Measurements from ENCODE around the gene POLG2.
"Not testable (repeated sequence)": the region's sequence is repeated elsewhere in the genome, so short reads cannot be mapped to it uniquely, and the experiment has no call there.

The POLG2 gene

DNA sequence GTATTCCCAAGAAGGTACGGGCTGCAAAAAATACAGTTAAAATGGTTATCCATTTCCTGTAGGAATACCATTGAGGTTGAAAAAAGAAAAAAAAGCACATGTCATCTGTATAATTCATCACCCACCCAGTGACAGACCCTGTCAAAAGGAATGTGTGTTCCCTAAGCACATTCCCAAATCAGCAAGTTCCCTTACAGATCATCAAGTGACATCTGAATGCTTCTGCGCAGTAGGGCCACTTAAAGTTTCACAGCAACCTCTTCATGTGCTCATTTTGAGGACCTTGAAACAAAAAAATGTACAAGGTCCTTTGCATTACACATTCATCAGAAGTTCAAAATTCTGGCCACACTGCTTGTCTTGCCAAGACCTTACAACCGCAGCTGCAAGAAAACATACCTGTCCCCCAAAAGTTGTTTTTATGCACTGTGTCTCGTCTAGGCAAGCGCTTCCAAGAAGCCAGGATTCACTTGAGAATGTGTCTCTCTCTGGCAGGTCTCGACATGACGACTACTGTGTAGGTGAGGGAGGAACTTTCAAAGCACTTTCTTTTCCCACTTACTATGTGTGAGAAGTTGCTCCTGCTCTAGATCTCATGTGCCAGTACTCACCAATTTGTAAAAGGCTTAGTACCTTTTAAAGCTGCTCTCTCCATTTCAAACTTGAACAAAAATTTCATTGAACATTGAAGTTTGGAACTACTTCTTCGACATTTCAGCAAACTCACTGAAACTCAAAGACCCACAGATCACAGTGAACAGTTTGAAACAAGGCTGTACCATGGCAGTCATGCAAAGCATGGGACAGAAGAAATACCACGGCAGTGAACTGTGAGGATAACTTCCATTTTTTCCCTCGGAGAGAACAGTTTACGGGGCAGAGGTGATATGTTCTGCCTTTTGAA is 4.3 kb upstream of the POLG2 start:
- peaks cover 79% of the 10 kb centered on the region for H3K36me3 ChIP-seq (ENCODE audit: insufficient read depth, insufficient read length, low read length)
- no peaks in the 10 kb centered on the region for H3K9me3 ChIP-seq (ENCODE audit: insufficient read depth, low read length)
- H3K4me1 ChIP-seq (ENCODE audit: insufficient read depth, insufficient read length) = no peaks in the 10 kb centered on the region
- no peaks in the 10 kb centered on the region for H3K27me3 ChIP-seq (ENCODE audit: insufficient read depth, insufficient read length)
- TF ChIP-seq SUZ12 (IDR thresholded peaks at IDR 0.05; ENCODE audit: extremely low read depth, insufficient read depth, insufficient read length) (no peak), ZNF274 (IDR thresholded peaks at IDR 0.05; ENCODE audit: low read depth, low read length) (no peak), YY1 (IDR thresholded peaks at IDR 0.05; ENCODE audit: insufficient read depth, insufficient read length) (no peak)
- H3K4me3 ChIP-seq (ENCODE audit: insufficient read length, low read depth) = no peak overlapping the region
- H3K9ac ChIP-seq (ENCODE audit: insufficient read length, low read depth) = no peak overlapping the region
- no peak for DNase-seq (ENCODE audit: low read depth, low spot score)

DNA sequence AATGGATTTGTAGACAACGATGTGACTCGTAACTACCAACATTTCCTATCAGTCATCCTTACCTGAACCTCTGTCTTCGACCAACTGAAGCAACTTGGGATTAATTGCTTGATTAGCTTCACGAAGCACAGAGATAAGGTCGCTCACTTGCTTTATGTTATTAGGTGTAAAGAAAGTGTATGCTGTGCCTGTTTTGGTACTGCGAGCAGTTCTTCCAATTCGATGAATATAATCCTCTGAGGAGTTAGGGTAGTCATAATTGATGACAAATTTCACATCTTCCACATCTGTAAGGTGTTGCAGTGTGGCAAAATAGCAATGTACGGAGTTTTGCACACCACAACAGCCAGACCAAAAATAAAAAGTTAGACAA is 3.6 kb upstream of the POLG2 start:
- Histone ChIP-seq H3K4me3 (ENCODE audit: insufficient read length, low read depth) (no peak overlapping the region), H3K9ac (ENCODE audit: insufficient read length, low read depth) (no peak overlapping the region), H3K4me1 (ENCODE audit: insufficient read depth, insufficient read length) (no peaks in the 10 kb centered on the region), H3K9me3 (ENCODE audit: insufficient read depth, low read length) (no peaks in the 10 kb centered on the region), H3K36me3 (ENCODE audit: insufficient read depth, insufficient read length, low read length) (peaks cover 76% of the 10 kb centered on the region), H3K27me3 (ENCODE audit: insufficient read depth, insufficient read length) (no peaks in the 10 kb centered on the region)
- DNase-seq (ENCODE audit: low read depth, low spot score) = no peak
- TF ChIP-seq ZNF274 (IDR thresholded peaks at IDR 0.05; ENCODE audit: low read depth, low read length) (no peak), SUZ12 (IDR thresholded peaks at IDR 0.05; ENCODE audit: extremely low read depth, insufficient read depth, insufficient read length) (no peak), YY1 (IDR thresholded peaks at IDR 0.05; ENCODE audit: insufficient read depth, insufficient read length) (no peak)

DNA sequence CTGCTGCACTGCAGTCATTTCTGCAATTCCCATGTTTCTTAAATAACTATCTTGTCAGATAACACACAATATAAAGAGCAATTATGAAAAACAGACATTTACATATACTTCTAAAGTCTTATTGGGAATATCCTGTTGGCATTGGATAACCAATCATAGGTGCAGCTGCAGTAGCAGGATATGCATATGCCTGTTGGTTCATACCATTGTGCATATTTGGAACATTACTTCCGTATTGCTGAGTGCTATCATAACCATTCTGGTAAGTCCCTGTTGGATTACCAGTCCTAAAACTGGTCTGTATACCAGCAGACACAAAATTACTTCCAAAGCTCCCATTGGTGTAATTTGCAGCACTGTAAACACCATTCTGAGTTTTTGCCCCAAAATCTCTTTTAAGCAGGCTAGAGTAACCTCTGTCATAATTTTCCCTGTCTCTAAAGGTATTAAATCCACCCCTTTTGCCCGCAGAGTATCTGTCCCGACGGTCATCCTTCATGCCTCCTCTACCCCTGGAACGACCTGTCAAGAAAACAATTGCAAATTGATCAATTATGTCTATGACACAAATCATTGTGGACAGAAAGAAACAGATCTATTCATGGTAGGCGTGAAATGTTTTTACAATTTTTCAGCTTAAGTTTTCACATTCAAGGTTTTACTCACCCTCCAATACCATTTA is 3.1 kb upstream of the POLG2 start:
- Histone ChIP-seq H3K27me3 (ENCODE audit: insufficient read depth, insufficient read length) (no peaks in the 10 kb centered on the region), H3K9ac (ENCODE audit: insufficient read length, low read depth) (no peak overlapping the region), H3K9me3 (ENCODE audit: insufficient read depth, low read length) (no peaks in the 10 kb centered on the region), H3K4me1 (ENCODE audit: insufficient read depth, insufficient read length) (no peaks in the 10 kb centered on the region), H3K4me3 (ENCODE audit: insufficient read length, low read depth) (no peak overlapping the region), H3K36me3 (ENCODE audit: insufficient read depth, insufficient read length, low read length) (peaks cover 71% of the 10 kb centered on the region)
- DNase-seq (ENCODE audit: low read depth, low spot score) = no peak
- TF ChIP-seq SUZ12 (IDR thresholded peaks at IDR 0.05; ENCODE audit: extremely low read depth, insufficient read depth, insufficient read length) (no peak), YY1 (IDR thresholded peaks at IDR 0.05; ENCODE audit: insufficient read depth, insufficient read length) (no peak), ZNF274 (IDR thresholded peaks at IDR 0.05; ENCODE audit: low read depth, low read length) (no peak)

DNA sequence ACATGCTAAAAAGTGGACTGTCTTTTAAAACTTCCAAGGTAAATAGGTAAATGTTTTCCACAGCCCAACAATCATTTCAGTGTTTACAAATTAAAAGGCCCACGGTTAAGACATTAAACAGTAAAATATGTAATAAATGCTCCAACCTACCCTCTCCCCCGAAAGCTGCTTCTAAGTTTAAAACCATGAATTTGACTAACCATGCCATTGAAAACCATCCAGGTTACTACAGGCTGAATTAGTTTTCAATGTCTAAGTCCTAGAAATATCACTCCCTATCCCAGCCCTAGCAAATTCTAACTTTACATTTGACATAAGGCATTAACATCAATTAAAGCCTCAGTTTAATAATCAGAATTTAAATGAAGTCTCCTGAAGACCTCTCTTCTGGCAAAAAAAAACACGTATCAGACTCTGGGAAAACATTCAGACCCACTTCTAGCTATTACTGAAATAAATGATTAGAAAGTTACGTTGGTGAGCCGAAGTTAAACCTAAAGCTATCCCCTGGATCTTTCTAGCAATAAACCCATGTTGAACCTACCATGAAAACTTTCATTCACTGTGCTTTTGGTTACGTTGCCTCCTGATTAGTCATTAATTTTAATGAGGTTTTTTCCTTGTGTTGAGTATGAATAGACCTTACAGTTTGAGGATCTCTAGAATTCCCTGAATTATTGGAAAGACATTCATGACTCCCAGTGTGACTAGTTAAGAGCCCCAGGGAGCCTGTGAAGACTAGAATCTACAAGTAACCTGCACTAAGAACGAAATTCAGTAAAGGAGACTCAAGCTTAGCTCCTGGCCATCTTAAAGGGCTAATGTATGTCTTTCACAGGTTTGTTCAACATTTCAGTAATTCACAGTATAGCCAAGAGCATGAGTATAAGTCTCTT is 1.7 kb upstream of the POLG2 start:
- H3K4me3 ChIP-seq (ENCODE audit: insufficient read length, low read depth) = no peak overlapping the region
- H3K9ac ChIP-seq (ENCODE audit: insufficient read length, low read depth) = no peak overlapping the region
- peaks cover 58% of the 10 kb centered on the region for H3K36me3 ChIP-seq (ENCODE audit: insufficient read depth, insufficient read length, low read length)
- no peaks in the 10 kb centered on the region for H3K9me3 ChIP-seq (ENCODE audit: insufficient read depth, low read length)
- H3K4me1 ChIP-seq (ENCODE audit: insufficient read depth, insufficient read length) = no peaks in the 10 kb centered on the region
- TF ChIP-seq ZNF274 (IDR thresholded peaks at IDR 0.05; ENCODE audit: low read depth, low read length) = no peak
- TF ChIP-seq SUZ12 (IDR thresholded peaks at IDR 0.05; ENCODE audit: extremely low read depth, insufficient read depth, insufficient read length) = no peak
- no peak for TF ChIP-seq YY1 (IDR thresholded peaks at IDR 0.05; ENCODE audit: insufficient read depth, insufficient read length)
- H3K27me3 ChIP-seq (ENCODE audit: insufficient read depth, insufficient read length) = no peaks in the 10 kb centered on the region
- DNase-seq (ENCODE audit: low read depth, low spot score) = no peak

DNA sequence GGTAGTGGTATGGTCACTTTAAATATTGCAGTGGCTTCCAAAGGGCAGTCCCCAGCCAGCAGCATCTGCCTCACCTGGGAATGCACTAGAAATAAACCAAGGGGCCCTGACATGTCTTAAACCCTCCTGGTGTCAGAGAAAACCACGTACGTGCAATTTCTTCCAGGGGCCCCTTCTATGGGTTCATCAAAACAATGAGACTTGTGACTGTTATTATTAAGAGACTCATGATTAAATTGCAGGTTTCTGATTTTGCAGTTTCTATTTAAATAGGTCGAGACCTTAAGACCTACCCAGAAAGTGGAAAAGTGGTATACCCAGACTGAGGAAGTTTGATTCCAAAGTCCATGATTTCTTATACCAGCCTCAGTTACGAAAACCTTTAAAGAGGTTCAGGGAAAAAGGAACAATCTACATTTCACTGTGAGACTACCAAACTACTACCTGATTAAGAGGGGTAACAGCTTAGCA is 746 bp upstream of the POLG2 start:
- Histone ChIP-seq H3K9ac (ENCODE audit: insufficient read length, low read depth) (peak overlapping the region; percentile 52), H3K27me3 (ENCODE audit: insufficient read depth, insufficient read length) (no peaks in the 10 kb centered on the region), H3K4me3 (ENCODE audit: insufficient read length, low read depth) (peak overlapping the region; percentile 94), H3K9me3 (ENCODE audit: insufficient read depth, low read length) (peaks cover 6% of the 10 kb centered on the region), H3K36me3 (ENCODE audit: insufficient read depth, insufficient read length, low read length) (peaks cover 56% of the 10 kb centered on the region), H3K4me1 (ENCODE audit: insufficient read depth, insufficient read length) (no peaks in the 10 kb centered on the region)
- DNase-seq (ENCODE audit: low read depth, low spot score) = no peak
- TF ChIP-seq YY1 (IDR thresholded peaks at IDR 0.05; ENCODE audit: insufficient read depth, insufficient read length) = no peak
- TF ChIP-seq SUZ12 (IDR thresholded peaks at IDR 0.05; ENCODE audit: extremely low read depth, insufficient read depth, insufficient read length) = no peak
- TF ChIP-seq ZNF274 (IDR thresholded peaks at IDR 0.05; ENCODE audit: low read depth, low read length) = no peak

DNA sequence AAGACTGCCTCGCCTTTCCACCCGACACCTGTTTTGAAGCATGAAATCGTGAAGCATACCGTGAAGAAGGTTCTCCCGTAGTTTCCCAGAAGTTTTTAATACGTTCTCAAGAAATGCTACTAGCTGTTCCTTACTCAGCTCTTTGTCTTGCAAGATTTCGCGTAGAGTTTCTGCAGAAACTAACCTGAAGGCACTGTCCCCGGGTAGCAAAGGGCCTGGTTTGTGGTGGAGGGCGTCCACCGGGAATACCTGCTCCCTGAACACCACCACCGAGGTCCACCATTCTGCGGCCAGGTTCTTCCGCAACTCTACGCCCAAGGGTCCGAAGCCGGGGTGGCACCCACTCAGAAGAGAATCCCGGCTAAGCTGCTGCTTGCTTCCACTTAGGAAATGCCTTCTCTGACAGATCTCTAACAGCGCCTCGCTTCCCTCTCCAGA is 487 bp downstream of the POLG2 start:
- Histone ChIP-seq H3K36me3 (ENCODE audit: insufficient read depth, insufficient read length, low read length) (peaks cover 56% of the 10 kb centered on the region), H3K9ac (ENCODE audit: insufficient read length, low read depth) (peak overlapping the region; percentile 96), H3K4me3 (ENCODE audit: insufficient read length, low read depth) (peak overlapping the region; percentile 94), H3K9me3 (ENCODE audit: insufficient read depth, low read length) (peaks cover 19% of the 10 kb centered on the region), H3K27me3 (ENCODE audit: insufficient read depth, insufficient read length) (no peaks in the 10 kb centered on the region), H3K4me1 (ENCODE audit: insufficient read depth, insufficient read length) (no peaks in the 10 kb centered on the region)
- DNase-seq (ENCODE audit: low read depth, low spot score) = no peak
- TF ChIP-seq ZNF274 (IDR thresholded peaks at IDR 0.05; ENCODE audit: low read depth, low read length) = no peak
- no peak for TF ChIP-seq YY1 (IDR thresholded peaks at IDR 0.05; ENCODE audit: insufficient read depth, insufficient read length)
- no peak for TF ChIP-seq SUZ12 (IDR thresholded peaks at IDR 0.05; ENCODE audit: extremely low read depth, insufficient read depth, insufficient read length)

DNA sequence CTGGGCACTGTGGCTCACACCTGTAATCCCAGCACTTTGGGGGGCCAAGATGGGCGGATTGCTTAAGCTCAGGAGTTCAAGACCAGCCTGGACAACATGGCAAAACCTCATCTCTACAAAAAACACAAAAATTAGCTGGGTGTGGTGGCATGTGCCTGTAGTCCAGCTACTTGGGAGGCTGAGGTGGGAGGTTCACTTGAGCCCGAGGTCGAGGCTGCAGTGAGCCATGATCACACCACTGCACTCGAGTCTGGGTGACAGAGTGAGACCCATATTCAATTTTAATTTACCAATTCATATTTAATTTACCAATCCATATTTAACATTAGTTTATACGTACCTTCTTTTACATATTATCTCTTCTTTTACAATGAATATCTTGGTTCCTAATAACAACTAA is 1.6 kb downstream of the POLG2 start:
- not testable (repeated sequence) for DNase-seq (ENCODE audit: low read depth, low spot score); H3K27me3 ChIP-seq (ENCODE audit: insufficient read depth, insufficient read length); H3K4me1 ChIP-seq (ENCODE audit: insufficient read depth, insufficient read length); H3K4me3 ChIP-seq (ENCODE audit: insufficient read length, low read depth)
- Histone ChIP-seq H3K36me3 (ENCODE audit: insufficient read depth, insufficient read length, low read length) (peaks cover 56% of the 10 kb centered on the region), H3K9ac (ENCODE audit: insufficient read length, low read depth) (peak overlapping the region; percentile 12), H3K9me3 (ENCODE audit: insufficient read depth, low read length) (peaks cover 23% of the 10 kb centered on the region)

All from NT2/D1 (cell line).